Measurements from ENCODE around the gene ZBTB7C.

The ZBTB7C gene

GRCh38 chr18:48051945-48052840 lies 357.0 kb downstream of the ZBTB7C start:
- Histone ChIP-seq H3K4me3 (ENCODE audit: low read depth in 1 of 2, low read length in 2 of 2) (no peak overlapping the region), H3K9me3 (ENCODE audit: control insufficient read depth in 1 of 2, low read length in 2 of 2) (no peaks in the 10 kb centered on the region), H3K27me3 (ENCODE audit: low read depth, low read length) (no peaks in the 10 kb centered on the region), H3K36me3 (ENCODE audit: control insufficient read depth in 1 of 2, insufficient read depth in 2 of 2, low read length in 2 of 2) (no peaks in the 10 kb centered on the region), H3K4me1 (ENCODE audit: control insufficient read depth in 1 of 2, insufficient read depth in 2 of 2, low read length in 2 of 2) (no peaks in the 10 kb centered on the region), H3K27ac (ENCODE audit: low read length) (no peak overlapping the region)

GRCh38 chr18:48050176-48050575 lies 359.0 kb downstream of the ZBTB7C start:
- Histone ChIP-seq H3K4me1 (ENCODE audit: control insufficient read depth in 1 of 2, insufficient read depth in 2 of 2, low read length in 2 of 2) (no peaks in the 10 kb centered on the region), H3K27ac (ENCODE audit: low read length) (no peak overlapping the region), H3K4me3 (ENCODE audit: low read depth in 1 of 2, low read length in 2 of 2) (no peak overlapping the region), H3K36me3 (ENCODE audit: control insufficient read depth in 1 of 2, insufficient read depth in 2 of 2, low read length in 2 of 2) (no peaks in the 10 kb centered on the region), H3K27me3 (ENCODE audit: low read depth, low read length) (no peaks in the 10 kb centered on the region), H3K9me3 (ENCODE audit: control insufficient read depth in 1 of 2, low read length in 2 of 2) (peaks cover 2 to 5% of the 10 kb centered on the region in 2 donors)

- no peak overlapping the region for H3K4me3 ChIP-seq (ENCODE audit: low read depth in 1 of 2, low read length in 2 of 2)
- no peak overlapping the region for H3K27ac ChIP-seq (ENCODE audit: low read length)
- no peaks in the 10 kb centered on the region for H3K36me3 ChIP-seq (ENCODE audit: control insufficient read depth in 1 of 2, insufficient read depth in 2 of 2, low read length in 2 of 2)
- no peaks in the 10 kb centered on the region for H3K4me1 ChIP-seq (ENCODE audit: control insufficient read depth in 1 of 2, insufficient read depth in 2 of 2, low read length in 2 of 2)
- no peaks in the 10 kb centered on the region for H3K27me3 ChIP-seq (ENCODE audit: low read depth, low read length)
- H3K9me3 ChIP-seq (ENCODE audit: control insufficient read depth in 1 of 2, low read length in 2 of 2): peaks cover 2 to 5% of the 10 kb centered on the region in 2 donors
These were observed 359.4 kb downstream of the ZBTB7C start for GRCh38 chr18:48049757-48050156.

- no peaks in the 10 kb centered on the region for H3K4me1 ChIP-seq (ENCODE audit: control insufficient read depth in 1 of 2, insufficient read depth in 2 of 2, low read length in 2 of 2)
- no peak overlapping the region for H3K4me3 ChIP-seq (ENCODE audit: low read depth in 1 of 2, low read length in 2 of 2)
- H3K27ac ChIP-seq (ENCODE audit: low read length): no peak overlapping the region
- H3K36me3 ChIP-seq (ENCODE audit: control insufficient read depth in 1 of 2, insufficient read depth in 2 of 2, low read length in 2 of 2): no peaks in the 10 kb centered on the region
- peaks cover 2 to 5% of the 10 kb centered on the region in 2 donors for H3K9me3 ChIP-seq (ENCODE audit: control insufficient read depth in 1 of 2, low read length in 2 of 2)
- no peaks in the 10 kb centered on the region for H3K27me3 ChIP-seq (ENCODE audit: low read depth, low read length)
These were observed 360.9 kb downstream of the ZBTB7C start for GRCh38 chr18:48048251-48048650.

GRCh38 chr18:48046843-48047242 lies 362.3 kb downstream of the ZBTB7C start:
- Histone ChIP-seq H3K9me3 (ENCODE audit: control insufficient read depth in 1 of 2, low read length in 2 of 2) (peaks cover 5% of the 10 kb centered on the region in 2 donors), H3K4me1 (ENCODE audit: control insufficient read depth in 1 of 2, insufficient read depth in 2 of 2, low read length in 2 of 2) (no peaks in the 10 kb centered on the region), H3K36me3 (ENCODE audit: control insufficient read depth in 1 of 2, insufficient read depth in 2 of 2, low read length in 2 of 2) (no peaks in the 10 kb centered on the region), H3K4me3 (ENCODE audit: low read depth in 1 of 2, low read length in 2 of 2) (no peak overlapping the region), H3K27ac (ENCODE audit: low read length) (no peak overlapping the region), H3K27me3 (ENCODE audit: low read depth, low read length) (no peaks in the 10 kb centered on the region)

GRCh38 chr18:48045744-48046143 lies 363.4 kb downstream of the ZBTB7C start:
- H3K27ac ChIP-seq (ENCODE audit: low read length): no peak overlapping the region
- H3K4me3 ChIP-seq (ENCODE audit: low read depth in 1 of 2, low read length in 2 of 2): no peak overlapping the region
- H3K4me1 ChIP-seq (ENCODE audit: control insufficient read depth in 1 of 2, insufficient read depth in 2 of 2, low read length in 2 of 2): no peaks in the 10 kb centered on the region
- no peaks in the 10 kb centered on the region for H3K36me3 ChIP-seq (ENCODE audit: control insufficient read depth in 1 of 2, insufficient read depth in 2 of 2, low read length in 2 of 2)
- H3K27me3 ChIP-seq (ENCODE audit: low read depth, low read length): no peaks in the 10 kb centered on the region
- peaks cover 5% of the 10 kb centered on the region in 2 donors for H3K9me3 ChIP-seq (ENCODE audit: control insufficient read depth in 1 of 2, low read length in 2 of 2)

DNA sequence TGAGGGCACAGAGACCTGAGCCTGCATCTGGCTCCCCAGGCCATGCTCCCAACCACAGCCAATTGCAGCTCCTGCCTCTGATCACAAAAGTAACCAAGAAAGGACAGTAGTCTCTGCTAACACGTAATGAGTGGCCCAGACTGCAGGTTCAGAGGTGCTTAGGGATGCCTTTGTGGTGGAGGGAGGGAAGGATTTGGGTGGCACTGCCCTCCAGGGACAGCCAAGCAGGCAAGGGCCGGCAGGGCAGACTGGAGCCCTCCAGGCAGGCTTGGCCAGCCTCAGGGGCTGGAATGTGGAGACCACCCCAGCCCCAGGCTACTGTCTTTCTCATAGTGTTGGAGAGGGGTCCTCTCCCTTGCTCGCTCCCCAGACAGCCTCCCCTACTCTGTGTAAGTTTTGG lies 364.2 kb downstream of the ZBTB7C start:
- H3K4me1 ChIP-seq (ENCODE audit: control insufficient read depth in 1 of 2, insufficient read depth in 2 of 2, low read length in 2 of 2): no peaks in the 10 kb centered on the region
- H3K4me3 ChIP-seq (ENCODE audit: low read depth in 1 of 2, low read length in 2 of 2): no peak overlapping the region
- peaks cover 5% of the 10 kb centered on the region in 2 donors for H3K9me3 ChIP-seq (ENCODE audit: control insufficient read depth in 1 of 2, low read length in 2 of 2)
- no peaks in the 10 kb centered on the region for H3K27me3 ChIP-seq (ENCODE audit: low read depth, low read length)
- no peaks in the 10 kb centered on the region for H3K36me3 ChIP-seq (ENCODE audit: control insufficient read depth in 1 of 2, insufficient read depth in 2 of 2, low read length in 2 of 2)
- H3K27ac ChIP-seq (ENCODE audit: low read length): no peak overlapping the region

GRCh38 chr18:48043166-48043565 lies 366.0 kb downstream of the ZBTB7C start:
- H3K4me3 ChIP-seq (ENCODE audit: low read depth in 1 of 2, low read length in 2 of 2): no peak overlapping the region
- no peaks in the 10 kb centered on the region for H3K27me3 ChIP-seq (ENCODE audit: low read depth, low read length)
- H3K36me3 ChIP-seq (ENCODE audit: control insufficient read depth in 1 of 2, insufficient read depth in 2 of 2, low read length in 2 of 2): no peaks in the 10 kb centered on the region
- H3K9me3 ChIP-seq (ENCODE audit: control insufficient read depth in 1 of 2, low read length in 2 of 2): peaks cover 5% of the 10 kb centered on the region in 2 donors
- H3K27ac ChIP-seq (ENCODE audit: low read length): no peak overlapping the region
- no peaks in the 10 kb centered on the region for H3K4me1 ChIP-seq (ENCODE audit: control insufficient read depth in 1 of 2, insufficient read depth in 2 of 2, low read length in 2 of 2)

- no peak overlapping the region for H3K4me3 ChIP-seq (ENCODE audit: low read depth in 1 of 2, low read length in 2 of 2)
These were observed 366.8 kb downstream of the ZBTB7C start for GRCh38 chr18:48042431-48042830.

GRCh38 chr18:48040457-48041110 lies 368.6 kb downstream of the ZBTB7C start:
- no peak overlapping the region for H3K27ac ChIP-seq (ENCODE audit: low read length)
- no peaks in the 10 kb centered on the region for H3K4me1 ChIP-seq (ENCODE audit: control insufficient read depth in 1 of 2, insufficient read depth in 2 of 2, low read length in 2 of 2)
- peaks cover 3 to 4% of the 10 kb centered on the region in 2 donors for H3K9me3 ChIP-seq (ENCODE audit: control insufficient read depth in 1 of 2, low read length in 2 of 2)
- H3K27me3 ChIP-seq (ENCODE audit: low read depth, low read length): no peaks in the 10 kb centered on the region
- H3K4me3 ChIP-seq (ENCODE audit: low read depth in 1 of 2, low read length in 2 of 2): no peak overlapping the region
- H3K36me3 ChIP-seq (ENCODE audit: control insufficient read depth in 1 of 2, insufficient read depth in 2 of 2, low read length in 2 of 2): no peaks in the 10 kb centered on the region

More at GRCh38 chr18:48042431-48042830, 366.8 kb downstream of the ZBTB7C start:
- Histone ChIP-seq H3K4me1 (ENCODE audit: control insufficient read depth in 1 of 2, insufficient read depth in 2 of 2, low read length in 2 of 2) (no peaks in the 10 kb centered on the region), H3K36me3 (ENCODE audit: control insufficient read depth in 1 of 2, insufficient read depth in 2 of 2, low read length in 2 of 2) (no peaks in the 10 kb centered on the region), H3K9me3 (ENCODE audit: control insufficient read depth in 1 of 2, low read length in 2 of 2) (peaks cover 5% of the 10 kb centered on the region in 2 donors), H3K27me3 (ENCODE audit: low read depth, low read length) (no peaks in the 10 kb centered on the region), H3K27ac (ENCODE audit: low read length) (no peak overlapping the region)

DNA sequence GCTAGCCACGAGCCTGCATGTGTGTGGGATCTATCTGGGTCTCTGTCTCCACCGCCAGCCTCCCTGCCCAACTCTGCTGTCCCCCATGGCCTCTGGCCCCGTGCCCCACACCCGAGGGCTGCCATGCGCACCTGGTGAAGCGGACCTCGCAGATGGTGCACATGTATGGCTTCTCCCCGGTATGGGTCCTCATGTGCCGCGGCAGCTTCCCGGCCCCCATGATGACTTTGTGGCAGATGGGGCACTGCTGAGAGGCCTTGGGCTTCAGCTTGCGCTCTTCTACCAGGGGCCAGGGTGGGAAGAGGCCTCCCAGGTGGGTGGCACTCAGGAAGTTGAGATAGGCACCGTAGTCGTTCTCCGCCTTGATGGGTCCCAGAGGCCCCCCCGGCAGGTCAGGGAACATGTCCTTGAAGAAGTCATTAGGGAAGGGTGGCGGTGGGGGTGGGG lies 369.4 kb downstream of the ZBTB7C start:
- Histone ChIP-seq H3K4me1 (ENCODE audit: control insufficient read depth in 1 of 2, insufficient read depth in 2 of 2, low read length in 2 of 2) (no peaks in the 10 kb centered on the region), H3K36me3 (ENCODE audit: control insufficient read depth in 1 of 2, insufficient read depth in 2 of 2, low read length in 2 of 2) (no peaks in the 10 kb centered on the region), H3K27me3 (ENCODE audit: low read depth, low read length) (no peaks in the 10 kb centered on the region), H3K27ac (ENCODE audit: low read length) (no peak overlapping the region), H3K4me3 (ENCODE audit: low read depth in 1 of 2, low read length in 2 of 2) (no peak overlapping the region), H3K9me3 (ENCODE audit: control insufficient read depth in 1 of 2, low read length in 2 of 2) (peaks cover 0 to 3% of the 10 kb centered on the region in 2 donors)
